Measurements from ENCODE around the gene OR52B2. TPM values are rescaled to one million over a fixed set of nuclear protein-coding genes. Genes with fewer than 3 reads are reported as not detected.

Gene OR52B2
- total RNA-seq, 1 experiment from 2014 or later: not detected

DNA sequence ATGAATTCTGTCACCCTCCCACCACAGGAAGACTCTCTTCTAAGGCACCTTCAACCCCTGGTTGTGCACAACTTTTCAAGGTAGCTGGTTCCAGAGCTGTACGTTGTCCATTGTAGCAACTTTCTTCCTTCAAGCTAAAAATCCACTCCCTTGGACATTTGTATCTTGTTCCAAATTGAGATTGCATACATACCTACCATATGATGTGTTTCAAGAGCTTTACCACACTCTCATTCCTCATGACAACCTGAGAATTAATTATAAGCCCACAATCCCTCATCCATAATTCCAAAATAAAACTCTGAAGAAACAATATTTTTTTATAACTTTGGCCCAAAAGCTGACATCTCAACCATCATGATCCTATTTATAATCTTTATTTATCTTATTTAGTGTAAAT lies 31.9 kb upstream of the OR52B2 start:
- H3K4me2 ChIP-seq (ENCODE audit: insufficient read depth, insufficient read length, low read length): no peak overlapping the region
- no peaks in the 10 kb centered on the region for H3K79me2 ChIP-seq (ENCODE audit: insufficient read depth, low read length)
- H4K20me1 ChIP-seq (ENCODE audit: control insufficient read depth, insufficient read depth, insufficient read length): no peaks in the 10 kb centered on the region
- Mint-ChIP-seq H3K9me3 (no peaks in the 10 kb centered on the region), H3K27ac (no peak overlapping the region), H3K27me3 (ENCODE audit: low read depth) (no peaks in the 10 kb centered on the region), H3K4me1 (peaks cover 8% of the 10 kb centered on the region in 2 experiments), H3K4me3 (no peak overlapping the region), H3K36me3 (ENCODE audit: insufficient read depth in 1 of 3, low read depth in 3 of 3) (peaks cover 0 to 5% (median 0%) of the 10 kb centered on the region in 3 experiments; a peak in 2 of 7 replicates)
- H3K23ac ChIP-seq (ENCODE audit: insufficient read length, low read depth, low read length): no peak overlapping the region
- no peak overlapping the region for H2BK5ac ChIP-seq (ENCODE audit: insufficient read length, low read length)
- no peak overlapping the region for H3K9ac ChIP-seq (ENCODE audit: extremely low read depth, insufficient read length, low read length)
- H4K5ac ChIP-seq (ENCODE audit: insufficient read length, low read depth, low read length): no peak overlapping the region
- TF ChIP-seq, protein P1, sequence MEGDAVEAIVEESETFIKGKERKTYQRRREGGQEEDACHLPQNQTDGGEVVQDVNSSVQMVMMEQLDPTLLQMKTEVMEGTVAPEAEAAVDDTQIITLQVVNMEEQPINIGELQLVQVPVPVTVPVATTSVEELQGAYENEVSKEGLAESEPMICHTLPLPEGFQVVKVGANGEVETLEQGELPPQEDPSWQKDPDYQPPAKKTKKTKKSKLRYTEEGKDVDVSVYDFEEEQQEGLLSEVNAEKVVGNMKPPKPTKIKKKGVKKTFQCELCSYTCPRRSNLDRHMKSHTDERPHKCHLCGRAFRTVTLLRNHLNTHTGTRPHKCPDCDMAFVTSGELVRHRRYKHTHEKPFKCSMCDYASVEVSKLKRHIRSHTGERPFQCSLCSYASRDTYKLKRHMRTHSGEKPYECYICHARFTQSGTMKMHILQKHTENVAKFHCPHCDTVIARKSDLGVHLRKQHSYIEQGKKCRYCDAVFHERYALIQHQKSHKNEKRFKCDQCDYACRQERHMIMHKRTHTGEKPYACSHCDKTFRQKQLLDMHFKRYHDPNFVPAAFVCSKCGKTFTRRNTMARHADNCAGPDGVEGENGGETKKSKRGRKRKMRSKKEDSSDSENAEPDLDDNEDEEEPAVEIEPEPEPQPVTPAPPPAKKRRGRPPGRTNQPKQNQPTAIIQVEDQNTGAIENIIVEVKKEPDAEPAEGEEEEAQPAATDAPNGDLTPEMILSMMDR (conservative IDR thresholded peaks at IDR 0.05): no peak
- H4K8ac ChIP-seq (replicated peaks; ENCODE audit: insufficient read length, low read depth, low read length): no peak overlapping the region
- H3K27me3 ChIP-seq (ENCODE audit: insufficient read depth, low read length): no peaks in the 10 kb centered on the region
- no peak overlapping the region for H3T11ph ChIP-seq (ENCODE audit: low read length)
- no peak overlapping the region for H3K18ac ChIP-seq (ENCODE audit: insufficient read length, low read depth, low read length)
- H2BK15ac ChIP-seq (ENCODE audit: low read depth, low read length): no peak overlapping the region
- peaks cover 3% of the 10 kb centered on the region; the same call in 1 of the 2 replicates for H3K4me1 ChIP-seq (ENCODE audit: insufficient read depth, low read length)
- no peak overlapping the region for H2BK20ac ChIP-seq (ENCODE audit: low read depth, low read length, poor library complexity, severe bottlenecking)
- H3K27ac ChIP-seq (ENCODE audit: insufficient read length, low read depth, low read length): no peak overlapping the region
- no peak overlapping the region for H3K56ac ChIP-seq (ENCODE audit: insufficient read length, low read depth, low read length)
- no peaks in the 10 kb centered on the region for H3K79me1 ChIP-seq (ENCODE audit: insufficient read depth, low read depth, low read length, poor library complexity, severe bottlenecking)
- no peak overlapping the region for H3K14ac ChIP-seq (ENCODE audit: insufficient read depth, low read length)
- no CpG with 5 or more reads among the region's 1 CpG for WGBS (ENCODE audit: extremely low coverage, insufficient read length, low lambda C conversion rate)
- no peak overlapping the region for H2BK120ac ChIP-seq (ENCODE audit: low read depth, low read length, poor library complexity, severe bottlenecking)
- H4K91ac ChIP-seq (ENCODE audit: insufficient read length, low read depth, low read length): no peak overlapping the region
- H3K23me2 ChIP-seq (ENCODE audit: insufficient read length, low read depth, low read length, poor library complexity, severe bottlenecking): no peaks in the 10 kb centered on the region
- H3K9me3 ChIP-seq (ENCODE audit: control insufficient read depth, low read depth, low read length): no peaks in the 10 kb centered on the region
- H2AK5ac ChIP-seq (ENCODE audit: insufficient read length, low read length): no peak overlapping the region
- no peak for DNase-seq
- no peak overlapping the region for H2BK12ac ChIP-seq (ENCODE audit: insufficient read length, low read depth, low read length)
- H2AFZ ChIP-seq (ENCODE audit: low read length): no peak overlapping the region
- H3K4ac ChIP-seq (ENCODE audit: low read depth, low read length): no peak overlapping the region
